GM19025 (cell line): ENCODE results near the gene S100A10.

ENCODE experiments used
- ATAC-seq: cut with Tn5 transposase; IDR thresholded peaks from one replicate; pipeline ENCODE4 v1.9.1; 2021; ENCODE audit warnings: mild to moderate bottlenecking, low read depth, moderate library complexity; ENCODE audit not compliant: unreplicated experiment

S100A10 gene

GRCh38 chr1:151989211-151989862 lies 4.3 kb downstream of the S100A10 start:
- no peak for ATAC-seq

- ATAC-seq, result no peak
Observed at GRCh38 chr1:151988405-151988923, 5.2 kb downstream of the S100A10 start.

GRCh38 chr1:151986501-151987190 lies 7.0 kb downstream of the S100A10 start:
- ATAC-seq, result no peak

- ATAC-seq, result no peak
Observed at GRCh38 chr1:151985768-151986167, 7.9 kb downstream of the S100A10 start.

GRCh38 chr1:151985270-151985669 lies 8.4 kb downstream of the S100A10 start:
- ATAC-seq, result no peak

GRCh38 chr1:151984313-151984956 lies 9.2 kb downstream of the S100A10 start:
- ATAC-seq, result peak; percentile 79

- no peak for ATAC-seq
Observed at GRCh38 chr1:151982300-151983005, 11.2 kb downstream of the S100A10 start.

- ATAC-seq, result no peak
Observed at GRCh38 chr1:151981178-151981525, 12.5 kb downstream of the S100A10 start.

- no peak for ATAC-seq
Observed at GRCh38 chr1:151980287-151981177, 13.1 kb downstream of the S100A10 start.

- no peak for ATAC-seq
Observed at GRCh38 chr1:151978922-151979321, 14.7 kb downstream of the S100A10 start.

- no peak for ATAC-seq
Observed at GRCh38 chr1:151977662-151978230, 15.9 kb downstream of the S100A10 start.

GRCh38 chr1:151976858-151977257 lies 16.8 kb downstream of the S100A10 start:
- no peak for ATAC-seq

GRCh38 chr1:151976015-151976343 lies 17.7 kb downstream of the S100A10 start:
- ATAC-seq, result no peak

GRCh38 chr1:151975311-151976014 lies 18.2 kb downstream of the S100A10 start:
- no peak for ATAC-seq

GRCh38 chr1:151972542-151973248 lies 21.0 kb downstream of the S100A10 start:
- ATAC-seq, result no peak

- ATAC-seq, result no peak
Observed at GRCh38 chr1:151970626-151971025, 23.0 kb downstream of the S100A10 start.

GRCh38 chr1:151970128-151970527 lies 23.5 kb downstream of the S100A10 start:
- ATAC-seq, result no peak

GRCh38 chr1:151968791-151969399 lies 24.8 kb downstream of the S100A10 start:
- no peak for ATAC-seq
